ENCODE measurements around the gene CXCL5.
"Not testable (repeated sequence)": the region's sequence is repeated elsewhere in the genome, so short reads cannot be mapped to it uniquely, and the experiment has no call there.

The CXCL5 gene

DNA sequence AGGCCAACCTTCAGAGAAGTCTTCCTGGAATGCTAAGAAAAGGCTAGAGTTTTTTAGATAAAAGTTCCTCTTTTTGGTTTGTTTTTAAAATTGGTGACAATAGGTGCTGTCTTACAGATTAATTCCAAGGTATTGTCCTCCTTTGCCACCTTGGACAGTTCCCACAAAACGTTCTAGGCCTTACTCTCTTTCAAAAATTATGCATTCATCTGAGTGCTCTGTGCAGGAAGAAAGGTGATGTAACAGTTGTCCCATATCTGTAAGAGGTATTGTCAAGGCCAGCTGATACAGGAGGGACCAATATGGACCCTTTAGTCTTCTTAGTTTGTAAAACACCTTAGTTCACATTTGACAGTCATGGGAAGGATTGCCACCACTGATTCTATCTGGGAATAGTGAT, 15.9 kb upstream of the CXCL5 start:
- DNase-seq, result no peak

DNA sequence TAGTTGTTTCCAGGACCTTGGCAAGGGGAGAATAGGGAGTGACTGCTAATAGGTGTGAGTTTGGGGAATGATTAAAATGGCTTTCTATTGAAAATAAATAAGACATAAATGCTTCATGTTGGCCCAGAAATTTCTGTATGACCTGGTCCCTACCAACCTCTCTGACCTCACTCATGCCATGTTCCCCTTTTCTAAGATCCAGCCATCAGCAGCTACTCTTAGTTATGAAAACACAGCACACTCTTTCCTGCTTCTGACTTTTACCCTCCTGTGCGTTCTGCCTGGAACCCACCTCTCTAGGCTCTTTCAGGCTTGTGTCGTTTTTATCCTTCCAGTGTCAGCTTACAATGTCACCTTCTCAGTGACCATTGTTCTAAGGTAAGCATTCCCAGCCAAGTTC, 14.8 kb upstream of the CXCL5 start:
- no peak for DNase-seq

DNA sequence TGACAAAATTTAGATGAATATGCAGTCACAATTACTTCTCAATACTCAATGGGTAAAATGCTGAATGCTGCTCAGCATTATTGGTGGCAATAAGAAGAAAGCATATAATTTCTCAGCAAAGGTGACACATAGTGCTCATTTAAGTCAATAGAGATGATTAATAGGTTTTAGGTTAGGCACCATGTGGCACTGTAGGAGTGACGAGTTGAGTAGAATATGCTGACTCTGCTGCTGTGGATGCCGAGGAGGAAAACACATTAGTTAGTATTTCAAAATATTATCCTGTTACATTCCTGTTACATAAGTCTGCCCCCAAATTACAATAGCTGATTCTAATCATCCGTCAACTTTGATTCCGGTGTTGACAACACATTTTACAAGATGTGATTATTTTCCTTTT, 13.7 kb upstream of the CXCL5 start:
- DNase-seq, result no peak

DNA sequence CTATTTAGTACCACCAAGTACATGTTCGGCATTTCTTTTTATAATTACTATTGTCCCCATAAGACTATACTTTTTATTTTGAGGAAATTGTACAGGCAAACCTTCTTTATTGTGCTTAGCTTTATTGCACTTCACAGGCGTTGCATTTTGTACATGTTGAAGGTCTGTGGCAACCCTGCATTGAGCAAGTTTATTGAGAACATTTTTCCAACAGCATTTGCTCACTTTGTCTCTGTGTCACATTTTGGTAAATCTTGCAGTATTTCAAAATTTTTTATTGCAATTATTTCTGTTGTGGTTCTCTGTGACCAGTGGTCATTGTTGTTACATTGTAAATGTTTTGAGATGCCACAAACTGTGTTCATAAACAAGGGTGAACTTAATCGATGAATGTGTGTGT, 10.8 kb upstream of the CXCL5 start:
- no peak for DNase-seq

DNA sequence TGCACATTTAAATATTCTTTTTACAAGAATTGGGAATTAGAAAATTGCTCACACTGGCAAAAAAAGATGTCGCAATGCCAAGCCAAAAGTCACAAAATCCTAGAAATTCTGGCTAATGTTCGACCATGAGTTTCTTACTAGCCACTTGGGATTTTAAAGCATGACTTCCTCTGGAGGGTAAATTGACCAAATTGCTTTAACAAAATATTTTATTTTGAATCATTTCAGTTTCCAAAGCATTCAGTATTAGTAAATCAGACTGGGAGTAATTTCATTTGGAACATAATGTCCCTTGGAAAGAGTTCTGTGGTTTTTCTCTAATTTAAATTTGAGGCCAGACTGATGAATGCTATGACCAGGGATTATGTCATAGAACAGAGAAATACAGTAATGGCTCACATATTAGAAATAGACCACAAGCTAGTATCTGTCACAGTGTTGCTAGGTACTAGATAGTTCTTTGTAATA, 7.6 kb upstream of the CXCL5 start:
- DNase-seq, result no peak

DNA sequence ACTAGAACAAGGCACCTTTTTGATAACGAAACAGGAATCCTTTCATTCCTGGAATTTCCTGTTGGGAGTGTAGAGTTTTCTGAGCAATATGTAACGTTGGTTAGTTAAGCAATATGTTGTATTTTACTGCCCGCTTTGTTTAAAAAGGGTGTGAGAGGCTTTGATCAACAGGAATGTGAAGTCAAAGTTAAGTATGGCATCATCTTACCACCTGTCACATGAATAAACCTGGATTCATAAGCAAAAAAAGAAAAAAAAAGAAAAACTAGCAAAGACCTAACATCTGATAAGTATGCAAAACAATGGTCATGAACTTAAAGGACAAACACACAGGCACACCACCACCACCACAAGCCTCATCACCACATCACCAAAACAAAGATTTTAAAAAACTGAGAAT, 7.1 kb upstream of the CXCL5 start:
- DNase-seq, result no peak

DNA sequence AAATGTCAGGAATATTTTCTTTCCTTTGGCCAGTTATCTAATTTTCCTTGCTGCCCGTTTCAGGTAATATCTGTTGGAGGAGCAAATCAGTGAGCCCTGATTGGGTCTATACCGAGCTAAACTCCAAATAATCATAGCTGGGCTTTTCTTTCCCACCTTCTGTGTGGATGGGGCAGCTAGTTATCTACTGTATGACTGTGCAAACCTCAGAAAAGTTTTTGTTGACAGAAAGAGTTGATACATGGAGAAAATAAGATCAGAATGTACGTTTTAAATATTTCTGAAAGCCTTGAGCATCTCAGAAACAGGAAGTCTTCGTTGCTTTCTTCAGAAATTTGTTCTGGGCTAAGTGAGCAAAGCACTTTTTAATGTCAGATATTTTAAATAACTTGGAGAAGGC, 6.2 kb upstream of the CXCL5 start:
- no peak for DNase-seq

GRCh38 chr4:74000301-74000700, 1.8 kb upstream of the CXCL5 start:
- no peak for DNase-seq

DNA sequence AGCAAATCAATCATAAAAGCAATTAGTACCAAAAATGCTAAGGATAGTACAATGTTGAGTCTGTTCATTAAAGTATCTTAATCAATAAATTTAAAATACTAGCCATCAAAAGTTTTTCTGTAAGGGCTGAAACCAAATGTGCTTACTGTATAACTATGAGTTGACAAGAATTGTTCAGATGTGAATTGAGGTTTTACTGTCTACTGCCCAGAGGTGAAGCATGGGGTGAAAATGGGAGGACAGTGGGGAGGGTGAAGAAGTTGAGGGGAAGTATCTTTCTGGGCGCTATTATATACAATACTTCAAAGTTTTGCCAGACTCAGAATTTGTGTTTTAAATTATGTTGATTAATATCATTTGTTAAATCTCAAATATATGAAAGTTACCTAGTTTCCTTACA, 6.4 kb downstream of the CXCL5 start:
- DNase-seq, result no peak

GRCh38 chr4:73991742-73992000, 6.8 kb downstream of the CXCL5 start:
- no peak for DNase-seq

DNA sequence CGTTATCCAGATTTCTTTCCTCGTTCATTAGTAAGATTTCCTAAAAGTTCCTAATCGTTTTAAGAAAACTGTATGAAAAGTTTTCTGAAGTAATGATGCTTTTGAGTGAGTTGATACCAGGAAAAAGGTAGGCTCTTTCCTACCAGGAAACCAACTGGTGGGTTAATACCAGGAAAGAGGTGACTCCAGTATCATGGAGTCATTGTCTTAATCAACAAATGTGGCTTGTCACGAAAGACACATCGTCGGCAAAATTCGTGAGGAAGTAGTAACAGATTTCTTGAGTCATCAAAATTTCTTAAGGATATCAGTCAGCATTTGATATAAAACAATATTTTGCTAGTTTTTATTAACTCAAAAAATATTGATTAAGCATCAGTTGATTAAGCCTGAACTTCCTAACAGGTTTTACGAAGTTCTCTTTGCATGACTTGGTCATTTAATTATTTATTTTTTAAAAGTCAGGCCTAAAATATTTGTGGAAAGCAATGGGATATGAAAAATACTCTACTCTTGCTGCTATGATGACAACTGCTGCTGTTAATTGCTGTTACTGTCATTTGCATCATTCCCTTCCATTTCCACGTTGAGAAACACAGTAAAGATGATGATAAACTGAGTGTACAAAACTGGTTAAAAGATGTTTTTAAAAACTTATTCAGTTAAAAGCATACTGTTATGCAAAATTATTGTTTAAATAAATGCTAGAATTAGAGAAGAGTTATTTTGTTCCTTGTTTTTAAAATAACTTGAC, 7.3 kb downstream of the CXCL5 start:
- no peak for DNase-seq

- DNase-seq, result no peak
Measured at GRCh38 chr4:73989928-73990327, 8.5 kb downstream of the CXCL5 start.

- no peak for DNase-seq
Measured at GRCh38 chr4:73989031-73989430, 9.4 kb downstream of the CXCL5 start.

DNA sequence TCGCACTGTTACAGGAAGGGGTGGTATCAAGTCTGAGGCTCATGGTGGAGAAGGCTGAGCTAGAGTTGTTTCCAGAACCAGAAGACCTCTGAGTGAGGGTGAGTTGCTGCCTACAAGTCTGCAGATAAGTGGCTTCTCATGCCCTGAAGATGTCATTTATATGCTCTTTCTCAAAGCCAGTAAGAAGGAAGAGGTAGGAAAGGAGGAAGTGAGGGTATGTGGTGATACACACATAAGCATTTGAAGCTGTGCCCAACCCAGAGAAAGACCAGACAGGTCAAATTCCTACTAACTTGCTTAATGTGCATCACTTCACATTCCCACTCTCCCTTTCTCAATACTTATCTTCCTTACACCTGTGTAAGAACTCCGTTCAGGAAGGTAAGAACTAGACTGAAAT, 10.4 kb downstream of the CXCL5 start, which contains the start of gene PPBP:
Gene PPBP (minus strand): TSS at position 130 of the 400 bp plus-strand sequence. CDS start 87 bp downstream, at position 43.
- no peak for DNase-seq

DNA sequence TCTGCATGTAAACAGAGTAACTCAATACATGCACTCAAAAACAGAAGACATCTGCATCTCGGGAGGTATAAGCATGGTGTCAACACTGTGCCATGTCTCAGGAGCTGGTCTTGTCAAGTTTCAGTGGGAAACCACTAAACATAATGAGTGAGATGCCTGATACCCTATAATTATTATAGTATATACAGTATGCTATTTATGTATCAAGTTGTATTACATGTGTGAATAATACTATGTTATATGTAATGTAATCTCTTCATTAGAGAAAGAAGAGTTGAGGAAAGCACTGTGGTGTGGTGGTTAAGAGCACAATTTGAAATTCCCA, 13.0 kb downstream of the CXCL5 start:
- DNase-seq, result no peak

DNA sequence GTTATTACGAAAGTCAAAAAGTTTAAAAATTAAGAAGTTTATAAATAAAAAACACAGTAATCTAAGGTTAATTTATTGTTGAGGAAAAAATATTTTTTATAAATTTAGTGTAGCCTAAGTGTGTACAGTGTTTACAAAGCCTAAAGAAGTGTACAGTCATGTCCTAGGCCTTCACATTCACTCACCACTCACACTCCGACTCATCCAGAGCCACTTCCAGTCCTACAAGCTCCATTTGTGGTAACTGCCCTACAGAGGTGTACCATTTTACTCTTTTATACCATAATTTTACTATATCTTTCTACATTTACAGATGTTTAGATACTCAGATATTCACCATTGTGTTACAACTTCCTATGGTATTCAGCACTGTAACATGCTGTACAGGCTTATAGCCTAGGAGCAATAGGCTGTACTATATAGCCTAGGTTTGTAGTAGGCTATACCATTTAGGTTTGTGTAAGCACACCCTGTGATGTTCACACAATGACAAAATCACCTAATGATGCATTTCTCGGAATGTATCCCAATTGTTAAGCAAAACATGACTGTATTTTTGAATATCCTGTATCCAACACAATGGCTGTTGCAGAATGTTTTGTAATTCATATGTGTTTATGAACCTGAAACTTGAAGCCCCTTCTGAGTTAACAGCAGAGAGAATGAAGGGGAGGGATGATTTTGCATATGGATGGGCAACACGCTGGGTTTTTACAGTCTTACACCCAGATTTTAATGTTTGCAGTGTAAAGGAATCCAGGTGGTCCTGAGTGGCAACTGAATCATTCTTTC, 13.5 kb downstream of the CXCL5 start:
- no peak for DNase-seq

DNA sequence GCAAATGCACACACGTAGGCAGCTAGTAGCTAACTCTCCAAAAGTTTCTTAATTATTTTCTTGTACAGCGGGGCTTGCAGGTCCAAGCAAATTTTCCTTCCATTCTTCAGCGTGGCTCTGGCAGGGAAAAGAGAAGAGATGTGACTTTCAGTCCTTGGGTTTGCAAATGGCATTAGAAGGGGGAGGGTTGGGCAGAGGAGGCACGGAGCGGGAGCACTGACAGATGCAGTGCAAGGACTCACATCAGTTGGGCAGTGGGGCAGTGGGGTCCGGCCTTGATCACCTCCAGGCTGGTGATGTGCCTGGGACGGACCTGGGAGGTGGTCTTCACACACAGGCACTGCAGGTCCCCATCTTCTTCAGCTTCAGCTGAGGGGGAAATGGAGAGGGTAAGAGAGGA, 17.3 kb downstream of the CXCL5 start:
- DNase-seq, result not testable (repeated sequence)

- DNase-seq, result no peak
Measured at GRCh38 chr4:73979407-73979957, 19.0 kb downstream of the CXCL5 start.

GRCh38 chr4:73978886-73979285, 19.6 kb downstream of the CXCL5 start:
- no peak for DNase-seq

DNA sequence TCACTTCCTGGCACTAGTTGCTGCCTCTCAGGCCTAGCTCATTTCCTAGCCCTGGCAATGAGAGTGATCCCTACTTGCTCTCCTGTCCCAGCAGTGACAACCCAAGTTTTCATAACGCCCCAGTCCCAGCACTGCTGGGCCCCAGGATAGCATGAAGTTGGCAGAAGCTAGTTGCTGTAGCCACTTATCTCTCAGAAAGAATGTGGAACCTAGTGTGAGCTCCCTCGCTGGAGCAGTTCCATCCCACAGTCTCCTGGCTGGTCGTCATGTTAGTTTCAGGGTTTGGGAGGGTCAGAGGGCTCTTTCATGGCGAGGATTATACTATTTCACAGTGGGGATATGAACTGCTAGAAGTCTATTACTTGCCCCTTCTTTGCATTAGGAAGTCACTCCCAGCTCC, 21.8 kb downstream of the CXCL5 start:
- no peak for DNase-seq

- DNase-seq, result no peak
Measured at GRCh38 chr4:73976217-73976616, 22.3 kb downstream of the CXCL5 start.

DNA sequence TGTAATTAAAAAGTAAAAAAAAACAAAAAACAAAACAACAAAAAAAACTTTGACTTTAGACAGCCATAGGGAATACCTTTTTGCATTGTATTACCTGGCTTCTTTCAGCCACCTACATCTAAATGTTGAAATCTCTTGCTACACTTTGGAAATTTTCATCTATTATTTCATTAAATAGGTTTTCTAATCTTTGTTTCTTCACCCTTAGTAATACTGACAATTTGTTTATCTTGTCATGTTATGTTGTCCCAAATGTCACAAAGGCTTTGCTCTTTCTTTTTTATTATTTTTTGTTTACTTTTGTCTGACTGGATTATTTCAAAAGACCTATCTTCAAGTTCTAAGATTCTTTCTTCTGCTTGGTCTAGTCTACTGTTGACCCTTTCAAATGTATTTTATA, 24.1 kb downstream of the CXCL5 start:
- DNase-seq, result no peak

- no peak for DNase-seq
Measured at GRCh38 chr4:73970945-73971344, 27.5 kb downstream of the CXCL5 start.

DNA sequence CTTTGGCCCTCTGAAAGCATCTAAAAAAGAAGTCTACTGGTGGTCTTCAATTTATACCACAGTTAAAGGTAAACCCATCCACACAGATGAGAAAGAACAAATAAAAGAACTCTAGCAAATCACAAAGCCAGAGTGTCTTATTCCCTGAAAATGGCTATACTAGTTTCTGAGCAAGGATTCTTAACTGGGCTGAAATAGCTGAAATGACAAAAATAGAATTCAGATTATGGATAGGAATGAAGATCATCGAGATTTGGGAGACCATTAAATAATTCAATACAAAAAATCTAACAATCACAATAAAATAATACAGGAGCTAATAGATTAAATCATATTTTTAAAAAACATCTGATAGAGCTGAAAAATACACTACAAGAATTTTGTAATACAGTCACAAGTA, 28.5 kb downstream of the CXCL5 start:
- DNase-seq, result no peak

GRCh38 chr4:73967866-73968265, 30.6 kb downstream of the CXCL5 start:
- no peak for DNase-seq

Data from NCI-H524 treated with DMSO at 0.1 percent for 48 hours (cell line).